ENCODE measurements around the gene NREP.
A peak's percentile ranks its signal among the peaks of the same experiment; 100 is the strongest.
"Not testable (repeated sequence)": the region's sequence is repeated elsewhere in the genome, so short reads cannot be mapped to it uniquely, and the experiment has no call there.

The NREP gene

GRCh38 chr5:111742177-111742994 is 14.6 kb downstream of the NREP start:
- no peak overlapping the region for H3K4me3 ChIP-seq
- peak overlapping the region in 4 of 21 experiments; percentile 1 to 22 (median 16) for H3K27ac ChIP-seq

GRCh38 chr5:111741278-111741677 is 15.7 kb downstream of the NREP start:
- no peak overlapping the region for H3K27ac ChIP-seq

GRCh38 chr5:111739416-111739815 is 17.6 kb downstream of the NREP start:
- Histone ChIP-seq H3K4me3 (no peak overlapping the region), H3K27ac (no peak overlapping the region)

More at GRCh38 chr5:111741278-111741677, 15.7 kb downstream of the NREP start:
- no peak overlapping the region for H3K4me3 ChIP-seq

- no peak overlapping the region for H3K4me3 ChIP-seq
- no peak overlapping the region for H3K27ac ChIP-seq
These were observed 18.9 kb downstream of the NREP start for GRCh38 chr5:111738118-111738517.

GRCh38 chr5:111737716-111738115 is 19.3 kb downstream of the NREP start:
- Histone ChIP-seq H3K4me3 (no peak overlapping the region), H3K27ac (no peak overlapping the region)

- Histone ChIP-seq H3K27ac (peak overlapping the region in 1 of 21 experiments; percentile 3), H3K4me3 (no peak overlapping the region)
These were observed 21.3 kb downstream of the NREP start for GRCh38 chr5:111735583-111736270.

GRCh38 chr5:111734597-111734996 is 22.4 kb downstream of the NREP start:
- no peak overlapping the region for H3K27ac ChIP-seq
- H3K4me3 ChIP-seq: no peak overlapping the region

GRCh38 chr5:111734013-111734412 is 23.0 kb downstream of the NREP start:
- no peak overlapping the region for H3K27ac ChIP-seq
- no peak overlapping the region for H3K4me3 ChIP-seq

GRCh38 chr5:111733571-111733970 is 23.4 kb downstream of the NREP start:
- no peak overlapping the region for H3K4me3 ChIP-seq
- H3K27ac ChIP-seq: no peak overlapping the region

GRCh38 chr5:111731638-111732037 is 25.4 kb downstream of the NREP start:
- Histone ChIP-seq H3K4me3 (no peak overlapping the region), H3K27ac (no peak overlapping the region)

- no peak overlapping the region for H3K27ac ChIP-seq
These were observed 26.2 kb downstream of the NREP start for GRCh38 chr5:111730659-111731382.

GRCh38 chr5:111728941-111729340 is 28.1 kb downstream of the NREP start:
- no peak overlapping the region for H3K27ac ChIP-seq
- no peak overlapping the region for H3K4me3 ChIP-seq

More at GRCh38 chr5:111730659-111731382, 26.2 kb downstream of the NREP start:
- no peak overlapping the region for H3K4me3 ChIP-seq

- H3K4me3 ChIP-seq: no peak overlapping the region
- H3K27ac ChIP-seq: no peak overlapping the region
These were observed 30.0 kb downstream of the NREP start for GRCh38 chr5:111726986-111727385.

GRCh38 chr5:111722140-111722539 is 34.9 kb downstream of the NREP start:
- no peak overlapping the region for H3K4me3 ChIP-seq
- no peak overlapping the region for H3K27ac ChIP-seq

- no peak overlapping the region for H3K27ac ChIP-seq
- no peak overlapping the region for H3K4me3 ChIP-seq
These were observed 36.6 kb downstream of the NREP start for GRCh38 chr5:111720333-111720890.

GRCh38 chr5:111719773-111720172 is 37.2 kb downstream of the NREP start:
- Histone ChIP-seq H3K27ac (no peak overlapping the region), H3K4me3 (no peak overlapping the region)

- H3K27ac ChIP-seq, H3K4me3 ChIP-seq: not testable (repeated sequence)
These were observed 40.2 kb downstream of the NREP start for GRCh38 chr5:111716789-111717188.

- Histone ChIP-seq H3K4me3 (no peak overlapping the region), H3K27ac (no peak overlapping the region)
These were observed 49.3 kb downstream of the NREP start for GRCh38 chr5:111707630-111708164.

GRCh38 chr5:111706345-111706744 is 50.6 kb downstream of the NREP start:
- no peak overlapping the region for H3K27ac ChIP-seq
- no peak overlapping the region for H3K4me3 ChIP-seq

All from skin epidermis (tissue), 12 donors.